Activated T-helper 1 cell treated with anti-CD3 and anti-CD28 coated beads, Interleukin-12 subunit alpha, Interleukin-12 subunit beta, Interleukin-2, Interleukin-4 antibody, amounts not matched to agents 30 ng/mL and 10 ng/mL and 1 ng/mL, durations not matched to agents 14 hours and 24 hours and 36 hours (primary cell): ENCODE measurements around the gene MRPL32. TPM values are rescaled to one million over a fixed set of nuclear protein-coding genes. Genes with fewer than 3 reads are reported as not detected.

ENCODE experiments used
- DNase-seq: peaks from one replicate; pipeline ENCODE4 v3.0.0; 2021; ENCODE audit warnings: low spot score
- H3K27ac Mint-ChIP-seq: one replicate; pipeline ENCODE4 v1.8.0; 2021; ENCODE audit warnings: mild to moderate bottlenecking, mixed read lengths
- H3K27me3 Mint-ChIP-seq: one replicate; pipeline ENCODE4 v1.8.0; 2022; ENCODE audit warnings: mild to moderate bottlenecking, moderate library complexity, mixed read lengths; ENCODE audit not compliant: insufficient read depth
- H3K36me3 Mint-ChIP-seq: one replicate; pipeline ENCODE4 v1.8.0; 2021; ENCODE audit warnings: low read depth, mixed read lengths
- H3K4me1 Mint-ChIP-seq: one replicate; pipeline ENCODE4 v1.8.0; 2021; ENCODE audit warnings: low read depth, mixed read lengths
- H3K4me3 Mint-ChIP-seq: one replicate; pipeline ENCODE4 v1.8.0; 2021; ENCODE audit warnings: mild to moderate bottlenecking, moderate library complexity, mixed read lengths
- H3K9me3 Mint-ChIP-seq: one replicate; pipeline ENCODE4 v1.8.0; 2021; ENCODE audit warnings: mixed read lengths
- intact Hi-C: fragments of 100-400 bp; cut with micrococcal nuclease; formaldehyde crosslinking; loops from one replicate; pipeline ENCODE4 v1.15.1; 2024
- total RNA-seq: library from RNA; stranded (reverse); gene quantifications from 2 replicates; pipeline ENCODE4 v1.2.3, GENCODE V29; 2022

The MRPL32 gene
- total RNA-seq, 1 donor from 2014 or later, result 81.5 TPM

- peaks cover 2% of the 10 kb centered on the region for H3K27me3 Mint-ChIP-seq
- intact Hi-C loops, result no loop called here
- DNase-seq, result no peak
- H3K4me1 Mint-ChIP-seq, result no peaks in the 10 kb centered on the region
- H3K27ac Mint-ChIP-seq, result no peak overlapping the region
- no peaks in the 10 kb centered on the region for H3K36me3 Mint-ChIP-seq
- H3K4me3 Mint-ChIP-seq, result no peak overlapping the region
- peaks cover 8% of the 10 kb centered on the region for H3K9me3 Mint-ChIP-seq
These were observed 50.5 kb downstream of the MRPL32 start for GRCh38 chr7:42982604-42983115.

- intact Hi-C loops, result no loop called here
- Mint-ChIP-seq H3K4me3 (no peak overlapping the region), H3K27ac (no peak overlapping the region), H3K9me3 (peaks cover 8% of the 10 kb centered on the region), H3K36me3 (no peaks in the 10 kb centered on the region), H3K27me3 (peaks cover 7% of the 10 kb centered on the region), H3K4me1 (no peaks in the 10 kb centered on the region)
- DNase-seq, result no peak
These were observed 52.0 kb downstream of the MRPL32 start for GRCh38 chr7:42984137-42984536.

GRCh38 chr7:42986213-42986612 is 54.0 kb downstream of the MRPL32 start:
- Mint-ChIP-seq H3K4me1 (no peaks in the 10 kb centered on the region), H3K4me3 (no peak overlapping the region), H3K9me3 (peaks cover 8% of the 10 kb centered on the region), H3K27me3 (peaks cover 6% of the 10 kb centered on the region), H3K36me3 (no peaks in the 10 kb centered on the region), H3K27ac (no peak overlapping the region)
- no peak for DNase-seq
- intact Hi-C loops, result no loop called here

- Mint-ChIP-seq H3K9me3 (peaks cover 8% of the 10 kb centered on the region), H3K4me3 (no peak overlapping the region), H3K36me3 (no peaks in the 10 kb centered on the region), H3K27me3 (peaks cover 6% of the 10 kb centered on the region), H3K27ac (no peak overlapping the region), H3K4me1 (no peaks in the 10 kb centered on the region)
- intact Hi-C loops, result no loop called here
- no peak for DNase-seq
These were observed 54.6 kb downstream of the MRPL32 start for GRCh38 chr7:42986781-42987248.

Other genes with a start within 250 kb of the MRPL32 start
- 5.7 and 6.1 TPM in 2 replicates for gene C7orf25, start 20.3 kb upstream of the MRPL32 start, total RNA-seq
- gene PSMA2, start 202 bp upstream of the MRPL32 start, total RNA-seq, result 187 and 194 TPM in 2 replicates
- not detected in 2 replicates for gene HECW1, start 180.3 kb downstream of the MRPL32 start, total RNA-seq